K562 (cell line): ENCODE measurements around the gene PPA2.

Source experiments
- CBX8 ChIP-seq: fragments of 200-600 bp; sonication (generic); IDR thresholded peaks from 2 replicates; pipeline ENCODE4 v1.6.1; 2012; ENCODE audit warnings: borderline replicate concordance, mixed run types, low read depth, mild to moderate bottlenecking, moderate library complexity, mixed read lengths, low read length, control low read depth, inconsistent platforms; ENCODE audit not compliant: poor library complexity, severe bottlenecking; ENCODE audit errors: extremely low read depth
- POLR2G ChIP-seq: fragments of 200-400 bp; formaldehyde crosslinking; IDR thresholded peaks from 2 replicates; pipeline ENCODE4 v1.6.1; 2017; ENCODE audit warnings: low read depth, mild to moderate bottlenecking, antibody characterized with exemption, low read length, moderate library complexity
- TF ChIP-seq, protein P1 (sequence below), 3 experiments: IDR thresholded peaks in 2 of 3; conservative IDR thresholded peaks in 1 of 3; 2 replicates each; pipeline ENCODE4 v1.5.1; 2011 to 2012; ENCODE audit warnings: low read length in 3 of 3, mild to moderate bottlenecking in 3 of 3, control low read depth in 2 of 3, improper control_type of control experiment in 1 of 3, inconsistent platforms in 1 of 3, low read depth in 1 of 3, mixed read lengths in 1 of 3, moderate library complexity in 1 of 3; ENCODE audit not compliant: insufficient read depth in 2 of 3
- TF ChIP-seq, protein P2 (sequence below): IDR thresholded peaks from 2 replicates; pipeline ENCODE4 v1.6.1; 2016; ENCODE audit warnings: missing genetic modification characterization, missing compliant biosample characterization

DNA sequence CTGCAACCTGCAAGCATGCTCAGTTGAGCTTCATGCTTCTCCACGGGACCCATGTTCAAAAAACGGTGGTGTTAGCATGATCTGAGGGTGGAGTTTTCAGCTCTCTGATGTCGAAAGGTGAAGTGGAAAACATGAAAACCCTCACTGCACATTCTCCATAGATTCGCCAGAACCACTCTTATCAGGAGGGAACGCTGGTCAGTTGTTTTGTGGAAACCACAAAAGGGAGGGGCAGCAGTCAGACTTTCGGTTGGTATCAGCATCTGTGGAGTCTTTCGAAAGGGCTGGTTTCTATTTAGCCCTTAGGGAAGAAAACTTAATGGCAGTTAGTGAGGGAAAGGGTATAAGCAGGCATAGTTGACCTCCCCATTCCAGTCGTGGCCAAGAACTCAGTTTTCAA is 12.6 kb downstream of the PPA2 start:
- TF ChIP-seq, protein P1, sequence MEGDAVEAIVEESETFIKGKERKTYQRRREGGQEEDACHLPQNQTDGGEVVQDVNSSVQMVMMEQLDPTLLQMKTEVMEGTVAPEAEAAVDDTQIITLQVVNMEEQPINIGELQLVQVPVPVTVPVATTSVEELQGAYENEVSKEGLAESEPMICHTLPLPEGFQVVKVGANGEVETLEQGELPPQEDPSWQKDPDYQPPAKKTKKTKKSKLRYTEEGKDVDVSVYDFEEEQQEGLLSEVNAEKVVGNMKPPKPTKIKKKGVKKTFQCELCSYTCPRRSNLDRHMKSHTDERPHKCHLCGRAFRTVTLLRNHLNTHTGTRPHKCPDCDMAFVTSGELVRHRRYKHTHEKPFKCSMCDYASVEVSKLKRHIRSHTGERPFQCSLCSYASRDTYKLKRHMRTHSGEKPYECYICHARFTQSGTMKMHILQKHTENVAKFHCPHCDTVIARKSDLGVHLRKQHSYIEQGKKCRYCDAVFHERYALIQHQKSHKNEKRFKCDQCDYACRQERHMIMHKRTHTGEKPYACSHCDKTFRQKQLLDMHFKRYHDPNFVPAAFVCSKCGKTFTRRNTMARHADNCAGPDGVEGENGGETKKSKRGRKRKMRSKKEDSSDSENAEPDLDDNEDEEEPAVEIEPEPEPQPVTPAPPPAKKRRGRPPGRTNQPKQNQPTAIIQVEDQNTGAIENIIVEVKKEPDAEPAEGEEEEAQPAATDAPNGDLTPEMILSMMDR (IDR thresholded peaks at IDR 0.05 in 2 of 3, conservative IDR thresholded peaks at IDR 0.05 in 1 of 3; ENCODE audit: insufficient read depth in 2 of 3, low read depth in 1 of 3, low read length in 3 of 3): no peak
- TF ChIP-seq POLR2G (no peak), CBX8 (no peak)
- TF ChIP-seq, protein P2, sequence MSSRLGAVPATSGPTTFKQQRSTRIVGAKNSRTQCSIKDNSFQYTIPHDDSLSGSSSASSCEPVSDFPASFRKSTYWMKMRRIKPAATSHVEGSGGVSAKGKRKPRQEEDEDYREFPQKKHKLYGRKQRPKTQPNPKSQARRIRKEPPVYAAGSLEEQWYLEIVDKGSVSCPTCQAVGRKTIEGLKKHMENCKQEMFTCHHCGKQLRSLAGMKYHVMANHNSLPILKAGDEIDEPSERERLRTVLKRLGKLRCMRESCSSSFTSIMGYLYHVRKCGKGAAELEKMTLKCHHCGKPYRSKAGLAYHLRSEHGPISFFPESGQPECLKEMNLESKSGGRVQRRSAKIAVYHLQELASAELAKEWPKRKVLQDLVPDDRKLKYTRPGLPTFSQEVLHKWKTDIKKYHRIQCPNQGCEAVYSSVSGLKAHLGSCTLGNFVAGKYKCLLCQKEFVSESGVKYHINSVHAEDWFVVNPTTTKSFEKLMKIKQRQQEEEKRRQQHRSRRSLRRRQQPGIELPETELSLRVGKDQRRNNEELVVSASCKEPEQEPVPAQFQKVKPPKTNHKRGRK (tag): no peak
